ENCODE data around the gene NUTM1.

NUTM1 gene

GRCh38 chr15:34342737-34343575, at the start of gene NUTM1, which contains the start of gene NOP10:
Gene NUTM1, plus strand, starts transcription at chr15:34343315. Its CDS starts 382 bp downstream, at chr15:34343697.
Gene NOP10, minus strand, starts transcription at chr15:34343136. Its CDS starts 63 bp downstream, at chr15:34343073.
- peak within 1 kb of the TSS; percentile 54 to 81 (median 74) for H3K4me3 ChIP-seq
- peak within 1 kb of the TSS; percentile 66 to 95 (median 88) for H3K27ac ChIP-seq

GRCh38 chr15:34297059-34297458, 46.1 kb upstream of the NUTM1 start:
- Histone ChIP-seq H3K4me3 (no peak overlapping the region), H3K27ac (no peak overlapping the region)

GRCh38 chr15:34301058-34301457, 42.1 kb upstream of the NUTM1 start:
- H3K4me3 ChIP-seq: no peak overlapping the region
- H3K27ac ChIP-seq: no peak overlapping the region

- no peak overlapping the region for H3K4me3 ChIP-seq
- no peak overlapping the region for H3K27ac ChIP-seq
Measured at GRCh38 chr15:34304613-34305012, 38.5 kb upstream of the NUTM1 start.

GRCh38 chr15:34311563-34311962, 31.6 kb upstream of the NUTM1 start:
- Histone ChIP-seq H3K4me3 (no peak overlapping the region), H3K27ac (no peak overlapping the region)

GRCh38 chr15:34314491-34315490, 28.3 kb upstream of the NUTM1 start:
- Histone ChIP-seq H3K27ac (no peak overlapping the region), H3K4me3 (no peak overlapping the region)

GRCh38 chr15:34318277-34319079, 24.6 kb upstream of the NUTM1 start:
- peak overlapping the region; percentile 29 to 48 (median 33) for H3K4me3 ChIP-seq

GRCh38 chr15:34323217-34323616, 19.9 kb upstream of the NUTM1 start:
- Histone ChIP-seq H3K27ac (no peak overlapping the region), H3K4me3 (no peak overlapping the region)

More at GRCh38 chr15:34318277-34319079, 24.6 kb upstream of the NUTM1 start:
- H3K27ac ChIP-seq: peak overlapping the region in 20 of 21 experiments; percentile 32 to 83 (median 72)

GRCh38 chr15:34324933-34325332, 18.2 kb upstream of the NUTM1 start:
- Histone ChIP-seq H3K4me3 (no peak overlapping the region), H3K27ac (no peak overlapping the region)

- no peak overlapping the region for H3K4me3 ChIP-seq
- no peak overlapping the region for H3K27ac ChIP-seq
Measured at GRCh38 chr15:34325368-34325767, 17.7 kb upstream of the NUTM1 start.

- peak overlapping the region in 1 of 21 experiments; percentile 32 for H3K27ac ChIP-seq
Measured at GRCh38 chr15:34327906-34328305, 15.2 kb upstream of the NUTM1 start.

GRCh38 chr15:34329006-34329405, 14.1 kb upstream of the NUTM1 start:
- H3K27ac ChIP-seq: peak overlapping the region in 2 of 21 experiments; percentile 18 to 32
- no peak overlapping the region for H3K4me3 ChIP-seq

More at GRCh38 chr15:34327906-34328305, 15.2 kb upstream of the NUTM1 start:
- H3K4me3 ChIP-seq: no peak overlapping the region

- Histone ChIP-seq H3K27ac (no peak overlapping the region), H3K4me3 (no peak overlapping the region)
Measured at GRCh38 chr15:34330279-34330678, 12.8 kb upstream of the NUTM1 start.

- Histone ChIP-seq H3K4me3 (no peak overlapping the region), H3K27ac (peak overlapping the region in 1 of 21 experiments; percentile 39)
Measured at GRCh38 chr15:34331809-34332208, 11.3 kb upstream of the NUTM1 start.

- Histone ChIP-seq H3K4me3 (no peak overlapping the region), H3K27ac (peak overlapping the region in 2 of 21 experiments; percentile 8 to 39)
Measured at GRCh38 chr15:34332553-34333120, 10.5 kb upstream of the NUTM1 start.

GRCh38 chr15:34334672-34335071, 8.4 kb upstream of the NUTM1 start:
- Histone ChIP-seq H3K27ac (peak overlapping the region in 17 of 21 experiments; percentile 8 to 97 (median 76)), H3K4me3 (peak overlapping the region in 4 of 7 experiments; percentile 1 to 12 (median 5))

- Histone ChIP-seq H3K4me3 (peak overlapping the region in 4 of 7 experiments; percentile 4 to 97 (median 11)), H3K27ac (peak overlapping the region in 17 of 21 experiments; percentile 13 to 97 (median 76))
Measured at GRCh38 chr15:34335176-34336032, 7.7 kb upstream of the NUTM1 start.
